Muscle layer of duodenum (tissue), 2 donors: ENCODE results near the gene EID3.
A peak's percentile ranks its signal among the peaks of the same experiment; 100 is the strongest.
"Not testable (repeated sequence)": the region's sequence is repeated elsewhere in the genome, so short reads cannot be mapped to it uniquely, and the experiment has no call there.

Experiments
- H3K27ac ChIP-seq: one replicate; pipeline ENCODE4 v1.7.0; 2013; ENCODE audit warnings: mild to moderate bottlenecking, low read length
- H3K27me3 ChIP-seq: one replicate; pipeline ENCODE4 v1.7.0; 2013; ENCODE audit warnings: low read depth, mild to moderate bottlenecking, control low read depth, low read length
- H3K36me3 ChIP-seq, 2 donors: one replicate each; pipeline ENCODE4 v1.7.0; 2013; ENCODE audit warnings: low read length in 2 of 2, control low read depth in 1 of 2, mild to moderate bottlenecking in 1 of 2; ENCODE audit not compliant: insufficient read depth in 2 of 2, control insufficient read depth in 1 of 2
- H3K4me1 ChIP-seq, 2 donors: one replicate each; pipeline ENCODE4 v1.7.0; 2013; ENCODE audit warnings: low read length in 2 of 2, mild to moderate bottlenecking in 2 of 2, control low read depth in 1 of 2, moderate library complexity in 1 of 2; ENCODE audit not compliant: insufficient read depth in 2 of 2, control insufficient read depth in 1 of 2
- H3K4me3 ChIP-seq, 2 donors: one replicate each; pipeline ENCODE4 v1.7.0; 2013; ENCODE audit warnings: low read length in 2 of 2, low read depth in 1 of 2, mild to moderate bottlenecking in 1 of 2
- H3K9me3 ChIP-seq, 2 donors: one replicate each; pipeline ENCODE4 v1.7.0; 2013; ENCODE audit warnings: low read length in 2 of 2, control low read depth in 1 of 2, mild to moderate bottlenecking in 1 of 2; ENCODE audit not compliant: control insufficient read depth in 1 of 2
- donor health status: healthy.

EID3 gene

DNA sequence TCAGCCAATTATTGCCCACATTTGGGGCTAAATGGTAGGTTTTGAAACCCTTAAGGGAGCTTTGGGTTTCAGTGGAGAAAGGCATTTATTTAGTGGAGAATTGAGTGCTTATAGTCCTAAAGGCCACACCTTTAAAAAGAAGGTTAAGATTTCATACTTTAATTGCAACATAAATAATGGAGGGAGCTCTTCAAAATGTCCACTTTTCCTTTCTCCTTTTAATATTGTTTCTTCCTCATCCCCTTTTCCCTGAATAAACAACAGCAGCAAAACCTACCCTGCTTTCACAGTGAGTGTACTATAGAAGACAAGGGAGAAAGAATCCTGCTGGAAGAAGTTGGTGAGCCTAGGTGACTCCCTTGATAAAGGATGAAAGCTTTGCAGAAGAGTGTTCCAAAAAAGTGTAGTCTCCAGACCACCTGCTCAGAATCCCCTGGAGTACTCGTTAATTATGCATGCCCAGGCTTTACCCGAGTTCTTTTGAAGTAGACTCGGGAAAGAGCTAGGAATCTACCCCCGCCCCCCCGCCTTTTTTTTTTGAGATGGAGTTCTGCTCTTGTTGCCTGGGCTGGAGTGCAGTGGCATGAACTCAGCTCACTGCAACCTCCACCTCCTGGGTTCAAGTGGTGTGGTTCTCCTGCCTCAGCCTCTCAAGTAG lies 11.5 kb upstream of the EID3 start:
- peaks cover 17 to 44% of the 10 kb centered on the region in 2 donors for H3K36me3 ChIP-seq
- no peaks in the 10 kb centered on the region for H3K9me3 ChIP-seq
- H3K4me3 ChIP-seq: no peak overlapping the region
- peaks cover 4 to 14% of the 10 kb centered on the region in 2 donors for H3K4me1 ChIP-seq
- no peak overlapping the region for H3K27ac ChIP-seq
- no peaks in the 10 kb centered on the region for H3K27me3 ChIP-seq

DNA sequence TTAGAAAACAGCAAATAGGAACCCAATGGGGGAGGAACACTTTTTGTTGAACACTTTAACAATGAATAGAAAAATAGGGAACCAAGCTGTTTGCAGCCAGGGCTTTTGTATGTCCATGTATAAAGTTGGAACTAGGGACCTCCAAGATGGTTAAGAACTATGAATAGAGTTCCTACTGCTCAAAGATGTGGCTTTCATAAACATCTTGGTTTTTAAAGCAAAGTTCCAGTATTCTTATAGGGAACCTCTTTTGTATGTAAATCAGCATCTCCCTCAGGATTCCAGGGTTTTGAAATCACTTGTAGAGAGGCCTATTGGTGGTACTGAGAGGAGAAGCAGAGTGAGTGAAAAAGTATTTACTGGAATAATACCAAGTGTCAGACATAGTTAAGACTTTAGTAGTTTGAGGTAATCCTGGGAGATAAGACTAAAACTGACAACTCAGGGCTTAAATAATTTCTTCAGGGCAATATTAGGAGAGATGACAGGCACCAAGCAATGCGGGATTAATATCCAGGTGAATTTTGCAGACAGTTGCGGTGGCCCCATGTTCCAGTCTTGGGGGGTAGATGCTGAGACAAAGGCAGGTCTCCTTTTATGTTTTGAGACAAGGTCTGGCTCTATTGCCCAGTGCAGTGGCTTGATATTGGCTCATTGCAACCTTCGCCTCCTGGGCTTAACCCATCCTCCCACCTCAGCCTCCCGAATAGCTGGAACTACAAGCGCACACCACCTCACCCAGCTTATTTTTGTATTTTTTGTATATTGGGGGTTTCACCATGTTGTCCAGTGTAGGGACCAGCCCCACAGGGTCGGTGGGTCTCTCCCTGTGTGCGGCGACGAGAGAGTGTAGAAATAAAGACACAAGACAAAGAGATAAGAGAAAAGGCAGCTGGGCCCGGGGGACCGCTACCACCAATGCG lies 10.4 kb upstream of the EID3 start:
- H3K4me3 ChIP-seq: no peak overlapping the region
- H3K36me3 ChIP-seq: peaks cover 17 to 36% of the 10 kb centered on the region in 2 donors
- no peaks in the 10 kb centered on the region for H3K9me3 ChIP-seq
- peaks cover 4 to 14% of the 10 kb centered on the region in 2 donors for H3K4me1 ChIP-seq
- no peaks in the 10 kb centered on the region for H3K27me3 ChIP-seq
- no peak overlapping the region for H3K27ac ChIP-seq

DNA sequence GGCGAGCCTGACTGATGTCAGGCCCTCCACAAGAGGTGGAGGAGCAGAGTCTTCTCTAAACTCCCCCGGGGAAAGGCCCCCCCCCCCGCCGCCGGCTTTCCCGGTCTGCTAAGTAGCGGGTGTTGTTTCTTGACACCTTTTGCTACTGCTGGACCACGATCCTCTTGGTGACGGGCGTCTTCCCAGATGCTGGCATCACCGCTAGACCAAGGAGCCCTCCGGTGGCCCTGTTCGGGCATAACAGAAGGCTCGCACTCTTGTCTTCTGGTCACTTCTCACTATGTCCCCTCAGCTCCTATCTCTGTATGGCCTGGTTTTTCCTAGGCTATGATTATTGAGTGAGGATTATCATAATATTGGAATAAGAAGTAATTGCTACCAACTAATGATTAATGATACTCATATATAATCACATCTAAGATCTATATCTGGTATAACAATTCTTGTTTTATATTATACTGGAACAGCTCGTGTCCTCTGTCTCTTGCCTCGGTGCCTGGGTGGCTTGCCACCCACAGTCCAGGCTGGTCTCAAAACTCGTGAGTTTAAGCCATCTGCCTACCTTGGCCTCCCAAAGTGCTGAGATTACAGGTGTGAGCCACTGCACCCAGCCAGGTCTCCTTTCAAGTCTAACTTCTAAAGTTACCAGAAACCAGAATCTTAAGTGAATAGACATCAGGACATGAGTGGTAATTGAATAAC lies 9.2 kb upstream of the EID3 start:
- not testable (repeated sequence) for H3K4me3 ChIP-seq, H3K27ac ChIP-seq, H3K9me3 ChIP-seq, H3K27me3 ChIP-seq
- H3K36me3 ChIP-seq: peaks cover 17 to 36% of the 10 kb centered on the region in 2 donors
- peaks cover 3 to 16% of the 10 kb centered on the region in 2 donors for H3K4me1 ChIP-seq

DNA sequence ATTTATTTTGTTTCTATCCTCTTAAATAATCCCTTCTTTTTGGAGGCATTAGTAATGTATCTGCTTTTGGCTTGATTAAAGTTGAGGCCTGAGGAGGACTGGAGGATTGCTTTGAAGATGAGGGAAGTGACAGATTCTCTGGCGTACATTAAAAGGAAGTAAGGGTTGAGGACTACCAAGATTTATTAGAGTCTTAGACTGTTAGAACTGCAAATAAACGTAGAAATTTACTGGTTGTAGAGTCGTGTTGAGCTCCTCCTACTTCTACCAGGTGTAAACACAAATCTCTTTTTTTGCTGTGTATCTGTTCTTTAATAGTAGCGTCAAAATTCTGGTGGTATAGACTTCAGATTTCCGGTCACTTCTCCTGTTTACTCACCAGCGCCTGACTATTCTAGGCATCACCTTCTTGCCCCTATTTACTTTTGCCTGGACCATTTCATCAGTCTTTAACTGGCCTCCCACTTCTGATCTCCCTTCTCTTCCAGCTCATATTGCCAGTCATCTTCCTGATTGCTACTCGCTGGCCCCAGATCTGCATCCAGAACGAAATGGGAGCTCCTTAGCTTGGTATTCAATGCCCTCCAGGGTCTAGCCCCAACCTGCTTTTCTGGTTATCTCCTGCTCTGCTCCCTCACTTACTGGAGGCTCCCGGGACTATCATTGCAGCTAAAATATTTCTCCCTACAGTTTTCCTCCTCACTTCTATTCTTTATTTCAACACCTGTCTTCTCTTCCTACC lies 8.4 kb upstream of the EID3 start:
- no peaks in the 10 kb centered on the region for H3K9me3 ChIP-seq
- H3K27ac ChIP-seq: no peak overlapping the region
- H3K4me3 ChIP-seq: no peak overlapping the region
- peaks cover 17 to 36% of the 10 kb centered on the region in 2 donors for H3K36me3 ChIP-seq
- H3K27me3 ChIP-seq: no peaks in the 10 kb centered on the region
- peaks cover 0 to 12% of the 10 kb centered on the region in 2 donors for H3K4me1 ChIP-seq

DNA sequence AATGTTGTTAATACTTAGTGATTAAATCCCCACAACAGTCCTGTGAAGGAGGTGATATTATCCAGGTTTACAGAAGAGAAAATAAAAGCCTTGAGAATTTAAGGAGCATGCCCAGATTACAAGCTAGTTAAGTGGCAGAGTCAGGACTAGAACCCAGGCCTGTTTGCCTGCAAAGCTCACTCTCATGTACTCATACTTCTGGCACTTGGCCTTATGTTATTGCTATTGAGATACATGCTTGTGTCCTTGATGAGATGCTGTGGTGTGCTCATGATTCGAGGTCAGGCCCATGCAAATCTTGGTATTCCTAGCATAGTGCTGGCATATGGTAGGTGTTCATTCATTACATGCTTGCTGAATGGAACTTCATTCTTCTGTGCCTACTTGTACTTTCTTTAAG lies 7.6 kb upstream of the EID3 start:
- H3K27ac ChIP-seq: no peak overlapping the region
- H3K4me1 ChIP-seq: peaks cover 0 to 9% of the 10 kb centered on the region in 2 donors
- H3K36me3 ChIP-seq: peaks cover 17 to 36% of the 10 kb centered on the region in 2 donors

DNA sequence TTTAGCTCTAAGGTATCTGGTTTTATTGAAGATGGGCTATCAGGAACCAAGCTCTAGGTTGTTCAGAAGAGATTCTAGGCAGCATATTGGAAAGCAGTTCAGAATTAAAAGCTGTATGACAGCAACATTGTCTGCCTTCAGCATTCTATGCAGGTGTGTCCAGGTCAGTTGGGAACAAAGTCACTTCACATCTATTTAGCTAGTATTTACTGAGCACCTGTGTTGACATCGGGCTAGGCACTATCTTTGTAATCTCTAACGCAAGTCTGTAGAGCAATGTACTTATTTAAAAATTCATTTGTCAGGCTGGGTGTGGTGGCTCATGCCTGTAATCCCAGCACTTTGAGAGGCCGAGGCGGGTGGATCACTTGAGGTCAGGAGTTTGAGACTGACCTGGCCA lies 6.8 kb upstream of the EID3 start:
- Histone ChIP-seq H3K27ac (no peak overlapping the region), H3K4me1 (peaks cover 0 to 9% of the 10 kb centered on the region in 2 donors)

More for the DNA sequence above, 7.6 kb upstream of the EID3 start:
- Histone ChIP-seq H3K4me3 (no peak overlapping the region), H3K9me3 (no peaks in the 10 kb centered on the region), H3K27me3 (no peaks in the 10 kb centered on the region)

DNA sequence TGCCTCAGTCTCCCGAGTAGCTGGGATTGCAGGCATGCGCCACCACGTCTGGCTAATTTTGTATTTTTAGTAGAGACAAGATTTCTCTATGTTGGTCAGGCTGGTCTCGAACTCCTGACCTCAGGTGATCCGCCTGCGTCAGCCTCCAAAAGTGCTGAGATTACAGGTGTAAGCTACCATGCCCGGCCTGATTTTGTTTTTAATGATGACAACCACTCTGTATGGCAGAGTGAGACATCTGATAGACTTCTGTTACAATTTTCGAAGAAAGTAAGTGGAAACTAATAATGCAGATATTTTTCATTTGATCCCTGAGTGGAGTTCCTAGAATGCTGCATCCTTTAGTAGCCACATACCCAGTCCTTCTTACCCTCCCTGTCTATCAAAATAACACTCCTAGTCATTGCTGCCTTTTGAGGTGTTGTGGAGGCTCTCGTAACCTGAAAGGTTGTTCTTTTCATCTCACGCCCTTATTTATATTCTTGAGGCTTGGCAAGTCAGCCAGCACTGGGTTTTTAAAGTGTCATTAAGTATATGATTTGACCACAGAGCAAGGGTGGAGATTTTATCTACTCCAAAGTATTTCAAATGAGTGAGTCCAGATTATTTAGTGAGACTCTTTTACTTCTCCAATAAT lies 5.9 kb upstream of the EID3 start:
- Histone ChIP-seq H3K27ac (no peak overlapping the region), H3K4me3 (no peak overlapping the region), H3K27me3 (no peaks in the 10 kb centered on the region), H3K9me3 (no peaks in the 10 kb centered on the region), H3K4me1 (peaks cover 0 to 9% of the 10 kb centered on the region in 2 donors), H3K36me3 (peaks cover 10 to 26% of the 10 kb centered on the region in 2 donors)

More for the DNA sequence above, 6.8 kb upstream of the EID3 start:
- no peak overlapping the region for H3K4me3 ChIP-seq
- no peaks in the 10 kb centered on the region for H3K9me3 ChIP-seq
- no peaks in the 10 kb centered on the region for H3K27me3 ChIP-seq
- H3K36me3 ChIP-seq: peaks cover 17 to 33% of the 10 kb centered on the region in 2 donors

DNA sequence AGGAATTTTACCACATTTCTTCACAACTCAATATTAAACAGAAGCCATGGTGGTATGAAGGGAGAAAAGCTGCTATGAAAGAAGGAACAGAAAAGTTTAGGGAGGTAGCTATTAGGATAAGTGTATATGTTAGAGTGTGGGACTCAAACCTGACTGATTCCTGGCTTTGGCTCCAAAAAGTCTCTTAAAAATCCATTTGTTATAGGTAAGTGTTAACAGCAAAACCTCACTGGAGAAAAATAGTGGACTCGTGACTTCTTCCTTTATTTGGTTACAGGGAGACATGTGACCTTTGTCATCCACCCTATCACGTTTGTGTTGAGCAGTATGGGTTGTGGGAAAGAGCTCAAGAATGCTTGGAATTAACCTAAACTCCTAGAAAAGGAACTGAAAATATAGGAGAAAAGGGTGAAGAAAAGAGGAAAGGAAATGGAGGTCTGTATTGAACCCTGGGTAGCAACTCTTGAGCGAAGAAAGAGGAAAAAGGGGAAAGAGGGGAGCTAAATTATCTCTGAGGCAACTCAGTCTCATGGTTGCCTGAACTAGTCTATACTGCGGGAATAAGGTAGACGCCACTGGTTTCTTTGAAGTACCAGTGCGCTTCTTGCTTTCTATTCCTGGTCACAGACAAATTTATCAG lies 3.6 kb upstream of the EID3 start:
- Histone ChIP-seq H3K4me1 (peaks cover 11 to 19% of the 10 kb centered on the region in 2 donors), H3K9me3 (no peaks in the 10 kb centered on the region), H3K27me3 (no peaks in the 10 kb centered on the region), H3K27ac (no peak overlapping the region), H3K4me3 (no peak overlapping the region), H3K36me3 (peaks cover 5 to 17% of the 10 kb centered on the region in 2 donors)

DNA sequence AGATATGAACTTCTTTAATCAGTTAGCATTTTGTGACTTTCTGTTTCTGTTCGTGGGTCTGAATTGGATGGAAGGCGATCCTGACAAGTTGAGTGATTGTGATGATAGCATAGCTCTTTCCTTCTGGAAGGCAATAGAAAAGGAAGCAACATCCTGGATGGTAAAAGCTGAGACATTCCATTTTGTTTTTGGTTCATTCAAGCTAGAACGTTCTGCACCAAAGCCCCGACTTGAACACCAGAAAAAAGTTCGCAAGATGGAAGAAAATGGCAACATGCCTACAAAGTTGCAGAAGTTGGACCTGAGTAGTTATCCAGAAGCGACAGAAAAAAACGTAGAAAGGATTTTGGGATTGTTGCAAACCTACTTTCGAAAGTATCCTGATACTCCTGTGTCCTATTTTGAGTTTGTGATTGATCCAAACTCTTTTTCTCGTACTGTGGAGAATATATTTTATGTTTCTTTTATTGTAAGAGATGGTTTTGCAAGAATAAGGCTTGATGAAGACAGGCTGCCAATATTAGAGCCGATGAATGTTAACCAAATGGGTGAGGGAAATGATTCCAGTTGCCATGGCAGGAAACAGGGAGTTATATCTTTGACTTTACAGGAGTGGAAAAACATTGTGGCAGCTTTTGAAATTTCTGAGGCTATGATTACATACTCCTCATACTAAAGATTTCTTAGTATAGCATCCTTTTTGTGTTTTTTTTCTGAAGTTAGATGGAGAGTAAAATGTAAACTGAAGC lies 896 bp downstream of the EID3 start:
- no peaks in the 10 kb centered on the region for H3K27me3 ChIP-seq

More for the DNA sequence above, 896 bp downstream of the EID3 start:
- no peaks in the 10 kb centered on the region for H3K9me3 ChIP-seq
- peaks cover 14 to 36% of the 10 kb centered on the region in 2 donors for H3K4me1 ChIP-seq
- H3K4me3 ChIP-seq: peak overlapping the region; percentile 57 to 67
- H3K27ac ChIP-seq: peak overlapping the region; percentile 73
- no peaks in the 10 kb centered on the region for H3K36me3 ChIP-seq
